Measurements from ENCODE around the gene AMDHD1.
A peak's percentile ranks its signal among the peaks of the same experiment; 100 is the strongest.

DNA sequence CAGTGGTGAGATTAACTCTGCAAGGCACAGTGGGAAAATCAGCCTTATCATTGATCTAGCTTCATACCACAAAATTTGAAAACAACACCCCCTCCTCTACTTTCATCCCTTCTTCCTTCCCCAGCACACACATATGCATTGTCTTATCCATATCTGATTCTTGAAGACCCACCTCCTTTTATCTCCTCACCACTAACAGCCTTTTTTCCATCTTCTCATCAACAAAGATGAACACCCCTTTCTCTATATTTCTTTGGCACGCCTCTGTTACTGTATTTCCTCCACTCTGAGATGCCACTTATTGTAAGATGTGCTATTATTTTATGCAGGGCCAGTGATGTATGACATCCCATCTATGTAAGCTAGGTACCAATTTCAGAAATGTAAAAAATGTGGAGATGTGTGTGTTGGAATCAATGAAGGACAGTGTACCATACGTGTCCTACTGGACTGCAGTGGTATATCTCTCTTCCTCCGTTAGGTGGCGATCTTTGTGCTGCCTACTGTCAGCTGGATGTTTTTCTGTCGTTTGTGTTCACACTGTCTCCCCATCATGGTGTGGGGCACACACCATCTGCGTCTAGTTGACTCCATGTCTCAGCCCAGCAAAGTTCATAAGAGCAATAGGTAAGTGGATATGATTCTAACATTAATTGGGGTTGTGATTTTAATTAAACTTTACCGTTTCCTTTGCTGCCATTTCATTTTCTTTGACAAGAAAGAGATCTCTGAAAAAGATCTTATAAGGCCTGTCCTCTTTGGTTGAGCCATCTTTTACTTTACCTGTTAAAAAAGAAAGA, 24.7 kb upstream of the AMDHD1 start:
- TF ChIP-seq, protein P1, sequence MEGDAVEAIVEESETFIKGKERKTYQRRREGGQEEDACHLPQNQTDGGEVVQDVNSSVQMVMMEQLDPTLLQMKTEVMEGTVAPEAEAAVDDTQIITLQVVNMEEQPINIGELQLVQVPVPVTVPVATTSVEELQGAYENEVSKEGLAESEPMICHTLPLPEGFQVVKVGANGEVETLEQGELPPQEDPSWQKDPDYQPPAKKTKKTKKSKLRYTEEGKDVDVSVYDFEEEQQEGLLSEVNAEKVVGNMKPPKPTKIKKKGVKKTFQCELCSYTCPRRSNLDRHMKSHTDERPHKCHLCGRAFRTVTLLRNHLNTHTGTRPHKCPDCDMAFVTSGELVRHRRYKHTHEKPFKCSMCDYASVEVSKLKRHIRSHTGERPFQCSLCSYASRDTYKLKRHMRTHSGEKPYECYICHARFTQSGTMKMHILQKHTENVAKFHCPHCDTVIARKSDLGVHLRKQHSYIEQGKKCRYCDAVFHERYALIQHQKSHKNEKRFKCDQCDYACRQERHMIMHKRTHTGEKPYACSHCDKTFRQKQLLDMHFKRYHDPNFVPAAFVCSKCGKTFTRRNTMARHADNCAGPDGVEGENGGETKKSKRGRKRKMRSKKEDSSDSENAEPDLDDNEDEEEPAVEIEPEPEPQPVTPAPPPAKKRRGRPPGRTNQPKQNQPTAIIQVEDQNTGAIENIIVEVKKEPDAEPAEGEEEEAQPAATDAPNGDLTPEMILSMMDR (IDR thresholded peaks at IDR 0.05; ENCODE audit: control extremely low read depth in 1 of 3, insufficient read depth in 1 of 3, low read depth in 1 of 3, low read length in 3 of 3): peak; percentile 59 to 98 (median 87)
- TF ChIP-seq POLR2A (IDR thresholded peaks at IDR 0.05; ENCODE audit: control extremely low read depth in 1 of 2, low read depth in 2 of 2, low read length in 2 of 2): no peak
- no peak for TF ChIP-seq CHD2 (IDR thresholded peaks at IDR 0.05; ENCODE audit: low read length)
